ENCODE data around the gene PPT1. TPM values are rescaled to one million over a fixed set of nuclear protein-coding genes. Genes with fewer than 3 reads are reported as not detected.

The PPT1 gene
- total and polyA plus RNA-seq, 2 of the 8 experiments (the other 6 are each of a cell fraction or from before 2014, with no cell fraction given) = 77.1 to 150 TPM

DNA sequence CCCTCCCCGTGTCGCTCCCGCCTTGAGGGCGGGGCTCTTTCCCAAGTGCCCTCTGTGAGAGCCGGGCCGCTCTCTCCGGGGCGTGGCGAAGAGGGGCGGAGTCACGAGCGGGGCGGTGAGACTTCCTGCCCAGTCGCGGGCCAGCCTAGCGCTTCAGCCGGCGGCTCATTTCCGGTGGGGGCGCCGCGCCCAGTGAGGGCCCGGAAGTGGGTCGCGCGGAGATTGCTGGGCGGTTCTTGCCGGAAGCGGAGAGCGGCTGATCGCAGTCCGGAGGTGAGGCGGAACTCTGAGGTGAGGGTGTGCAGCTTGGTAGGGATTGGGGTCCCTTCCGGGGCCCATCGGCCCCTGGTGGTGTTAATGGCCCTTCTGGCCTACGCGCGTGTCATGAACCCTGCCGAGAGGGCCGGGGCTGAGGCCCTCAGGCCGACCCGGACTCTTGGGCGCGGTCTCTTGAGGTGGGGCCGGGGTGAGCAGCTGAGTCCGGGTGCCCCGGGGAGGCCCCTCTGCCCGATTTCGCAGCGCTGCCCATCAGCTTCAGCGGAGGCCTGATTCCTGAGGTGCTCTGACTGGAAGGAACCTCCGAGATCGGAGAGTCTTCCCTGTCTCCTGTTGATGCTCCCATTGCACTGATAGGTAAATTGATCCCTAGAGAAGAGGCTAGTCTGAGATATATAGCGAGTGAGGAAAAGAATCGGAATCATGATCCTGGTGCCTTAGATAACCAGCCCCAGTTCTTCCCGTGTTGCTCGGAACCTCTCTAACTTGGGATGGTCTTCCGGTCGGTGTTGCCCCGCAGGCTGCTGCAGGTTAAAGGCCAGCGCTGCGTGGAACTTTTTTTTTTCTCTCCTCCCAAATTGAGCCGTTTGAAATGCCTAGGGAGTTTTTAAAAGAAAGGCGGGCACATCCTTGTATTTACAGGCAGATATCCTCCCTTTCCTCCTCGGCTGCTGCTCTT, 56.3 kb downstream of the PPT1 start, which contains the start of gene CAP1 (continued):
- TF ChIP-seq SIRT6 (IDR thresholded peaks at IDR 0.05; ENCODE audit: low read length) (no peak), KDM5A (IDR thresholded peaks at IDR 0.05; ENCODE audit: low read length) (peak; percentile 49; the same call in 1 of the 2 replicates), JUN (IDR thresholded peaks at IDR 0.05; ENCODE audit: low read depth, low read length) (no peak), TAF7 (optimal IDR thresholded peaks at IDR 0.05; ENCODE audit: borderline replicate concordance, low read depth, low read length) (peak; percentile 82), RAD21 (IDR thresholded peaks at IDR 0.05 in 1 of 2, conservative IDR thresholded peaks at IDR 0.05 in 1 of 2; ENCODE audit: low read depth in 2 of 2, low read length in 2 of 2) (no peak), CBX8 (IDR thresholded peaks at IDR 0.05; ENCODE audit: borderline replicate concordance, low read depth, low read length) (no peak), SP4 (IDR thresholded peaks at IDR 0.05; ENCODE audit: low read length) (0 out of 2 replicates have a peak, but pooled peaks have one; percentile 28), RBBP5 (IDR thresholded peaks at IDR 0.05; ENCODE audit: borderline replicate concordance, low read depth, low read length) (peak; percentile 72; the same call in 1 of the 2 replicates), KDM1A (IDR thresholded peaks at IDR 0.05; ENCODE audit: borderline replicate concordance, low read length) (no peak), PHF8 (conservative IDR thresholded peaks at IDR 0.05; ENCODE audit: low read depth, low read length) (peak; percentile 75), NANOG (IDR thresholded peaks at IDR 0.05; ENCODE audit: insufficient read depth, low read depth, low read length, poor library complexity, severe bottlenecking) (no peak), TEAD4 (IDR thresholded peaks at IDR 0.05; ENCODE audit: low read depth, low read length) (no peak), POU5F1 (IDR thresholded peaks at IDR 0.05; ENCODE audit: low read depth, low read length) (no peak), GTF2F1 (IDR thresholded peaks at IDR 0.05; ENCODE audit: borderline replicate concordance, low read depth, low read length) (peak; percentile 8; the same call in 1 of the 2 replicates), SUZ12 (IDR thresholded peaks at IDR 0.05; ENCODE audit: low read length) (no peak), BRCA1 (IDR thresholded peaks at IDR 0.05; ENCODE audit: low read depth, low read length) (no peak), ZNF274 (IDR thresholded peaks at IDR 0.05; ENCODE audit: borderline replicate concordance, extremely low read depth, low read length) (no peak)
- TF ChIP-seq, protein P1, sequence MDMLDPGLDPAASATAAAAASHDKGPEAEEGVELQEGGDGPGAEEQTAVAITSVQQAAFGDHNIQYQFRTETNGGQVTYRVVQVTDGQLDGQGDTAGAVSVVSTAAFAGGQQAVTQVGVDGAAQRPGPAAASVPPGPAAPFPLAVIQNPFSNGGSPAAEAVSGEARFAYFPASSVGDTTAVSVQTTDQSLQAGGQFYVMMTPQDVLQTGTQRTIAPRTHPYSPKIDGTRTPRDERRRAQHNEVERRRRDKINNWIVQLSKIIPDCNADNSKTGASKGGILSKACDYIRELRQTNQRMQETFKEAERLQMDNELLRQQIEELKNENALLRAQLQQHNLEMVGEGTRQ (IDR thresholded peaks at IDR 0.05; ENCODE audit: low read length) = peak; percentile 42; the same call in 1 of the 2 replicates
- TF ChIP-seq, protein P2, sequence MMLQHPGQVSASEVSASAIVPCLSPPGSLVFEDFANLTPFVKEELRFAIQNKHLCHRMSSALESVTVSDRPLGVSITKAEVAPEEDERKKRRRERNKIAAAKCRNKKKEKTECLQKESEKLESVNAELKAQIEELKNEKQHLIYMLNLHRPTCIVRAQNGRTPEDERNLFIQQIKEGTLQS (IDR thresholded peaks at IDR 0.05; ENCODE audit: insufficient read depth, low read depth, low read length) = no peak

All from H1 (cell line).